OCI-LY3 (cell line): ENCODE measurements around the gene RTP4.

Experiments used
- CTCF ChIP-seq: fragments of 200-600, 300-600 bp; sonication (generic); IDR thresholded peaks from 2 replicates; pipeline ENCODE4 v1.5.1; 2014; ENCODE audit warnings: antibody characterized with exemption, low read length, low read depth
- EZH2phosphoT487 ChIP-seq: fragments of 200-600 bp; shearing (Covaris generic); IDR thresholded peaks from 2 replicates; pipeline ENCODE4 v1.6.1; 2018; ENCODE audit warnings: antibody characterized with exemption, mixed run types, low read depth

DNA sequence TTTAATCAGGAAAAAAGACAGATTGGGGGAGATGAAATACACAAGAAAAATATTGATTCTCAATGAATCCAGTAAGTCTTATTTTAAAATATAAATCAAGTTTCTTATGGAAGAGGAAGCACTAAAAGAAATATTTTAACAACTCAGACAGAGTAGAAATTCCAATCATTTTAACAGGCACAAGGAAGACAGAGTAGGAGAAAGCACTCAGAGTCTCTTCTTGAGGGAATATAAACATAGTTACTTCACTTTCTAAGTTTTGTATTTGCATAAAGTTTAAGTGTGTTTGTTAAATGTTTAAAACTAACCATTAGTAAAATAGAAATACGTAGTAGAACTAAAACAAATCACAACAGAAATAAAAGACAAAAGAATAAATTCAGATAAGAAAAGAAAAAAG is 24.5 kb upstream of the RTP4 start:
- TF ChIP-seq CTCF = no peak
- no peak for TF ChIP-seq EZH2phosphoT487
